Activated B cell treated with CpG ODN at 0.5 μM for 24 hours (primary cell): ENCODE measurements around the gene MCM7. TPM values are rescaled to one million over a fixed set of nuclear protein-coding genes. Genes with fewer than 3 reads are reported as not detected.
"Not testable (repeated sequence)": the region's sequence is repeated elsewhere in the genome, so short reads cannot be mapped to it uniquely, and the experiment has no call there.

Experiments used
- ATAC-seq: fragments of 200-7000 bp; cut with Tn5 transposase; one replicate; pipeline ENCODE4 v1.10.0; 2021; ENCODE audit warnings: low read depth, mild to moderate bottlenecking, moderate library complexity
- CTCF ChIA-PET: fragments of 350-600 bp; sonication (Branson Sonifier 250); formaldehyde crosslinking; loops from one replicate; lab custom pipeline; 2021; ENCODE audit warnings: antibody characterized with exemption; lab: Charles Lee
- POLR2A ChIA-PET: fragments of 350-600 bp; sonication (Branson Sonifier 250); formaldehyde crosslinking; loops from one replicate; lab custom pipeline; 2021; ENCODE audit warnings: antibody characterized with exemption; lab: Charles Lee
- DNase-seq: peaks from one replicate; pipeline ENCODE4 v3.0.0; 2022
- H3K27ac Mint-ChIP-seq: one replicate; pipeline ENCODE4 v1.8.0; 2020; ENCODE audit warnings: mixed read lengths
- H3K27me3 Mint-ChIP-seq: one replicate; pipeline ENCODE4 v1.8.0; 2021; ENCODE audit warnings: mixed read lengths
- H3K36me3 Mint-ChIP-seq: one replicate; pipeline ENCODE4 v1.8.0; 2021; ENCODE audit warnings: low read depth, mixed read lengths
- H3K4me1 Mint-ChIP-seq: one replicate; pipeline ENCODE4 v1.8.0; 2021; ENCODE audit warnings: mixed read lengths
- H3K4me3 Mint-ChIP-seq: one replicate; pipeline ENCODE4 v1.8.0; 2020; ENCODE audit warnings: mild to moderate bottlenecking, mixed read lengths
- H3K9me3 Mint-ChIP-seq: one replicate; pipeline ENCODE4 v1.8.0; 2020; ENCODE audit warnings: mixed read lengths
- CTCF ChIP-seq: fragments of 200-600 bp; IDR thresholded peaks from one replicate; pipeline ENCODE4 v1.8.0; 2022; ENCODE audit warnings: antibody characterized with exemption, mild to moderate bottlenecking
- intact Hi-C: fragments of 100-400 bp; cut with micrococcal nuclease; formaldehyde crosslinking; loops from one replicate; pipeline ENCODE4 v1.15.1; 2024
- total RNA-seq: library from RNA; stranded (reverse); gene quantifications from 2 replicates; pipeline ENCODE4 v1.2.3, GENCODE V29; 2022

The MCM7 gene
- total RNA-seq, 1 donor from 2014 or later = 99.7 TPM

- ATAC-seq (no peak), DNase-seq (no peak)
- no peaks in the 10 kb centered on the region for H3K9me3 Mint-ChIP-seq
- CTCF ChIA-PET = interaction anchor here (0.7 to 4.6 kb wide), 22 partner anchors 11 to 318 kb away, joined by 3 to 45 read pairs (median 6); partner anchors contain the start of genes AP4M1, GPC2, LAMTOR4 and MCM7
- H3K27ac Mint-ChIP-seq = no peak overlapping the region
- intact Hi-C loops = loop anchor here (1.0 kb wide), 5 partner anchors 58 to 318 kb away; no protein-coding TSS in a partner anchor
- POLR2A ChIA-PET = interaction anchor here (0.6 to 1.8 kb wide), 9 partner anchors 17 to 318 kb away, joined by 3 to 10 read pairs (median 5); partner anchors contain the start of genes LAMTOR4 and PVRIG
- no peaks in the 10 kb centered on the region for H3K27me3 Mint-ChIP-seq
- peaks cover 16% of the 10 kb centered on the region for H3K4me1 Mint-ChIP-seq
- TF ChIP-seq CTCF = no peak
- no peak overlapping the region for H3K4me3 Mint-ChIP-seq
- H3K36me3 Mint-ChIP-seq = no peaks in the 10 kb centered on the region
Measured at GRCh38 chr7:100132126-100132525, 30.9 kb upstream of the MCM7 start.

DNA sequence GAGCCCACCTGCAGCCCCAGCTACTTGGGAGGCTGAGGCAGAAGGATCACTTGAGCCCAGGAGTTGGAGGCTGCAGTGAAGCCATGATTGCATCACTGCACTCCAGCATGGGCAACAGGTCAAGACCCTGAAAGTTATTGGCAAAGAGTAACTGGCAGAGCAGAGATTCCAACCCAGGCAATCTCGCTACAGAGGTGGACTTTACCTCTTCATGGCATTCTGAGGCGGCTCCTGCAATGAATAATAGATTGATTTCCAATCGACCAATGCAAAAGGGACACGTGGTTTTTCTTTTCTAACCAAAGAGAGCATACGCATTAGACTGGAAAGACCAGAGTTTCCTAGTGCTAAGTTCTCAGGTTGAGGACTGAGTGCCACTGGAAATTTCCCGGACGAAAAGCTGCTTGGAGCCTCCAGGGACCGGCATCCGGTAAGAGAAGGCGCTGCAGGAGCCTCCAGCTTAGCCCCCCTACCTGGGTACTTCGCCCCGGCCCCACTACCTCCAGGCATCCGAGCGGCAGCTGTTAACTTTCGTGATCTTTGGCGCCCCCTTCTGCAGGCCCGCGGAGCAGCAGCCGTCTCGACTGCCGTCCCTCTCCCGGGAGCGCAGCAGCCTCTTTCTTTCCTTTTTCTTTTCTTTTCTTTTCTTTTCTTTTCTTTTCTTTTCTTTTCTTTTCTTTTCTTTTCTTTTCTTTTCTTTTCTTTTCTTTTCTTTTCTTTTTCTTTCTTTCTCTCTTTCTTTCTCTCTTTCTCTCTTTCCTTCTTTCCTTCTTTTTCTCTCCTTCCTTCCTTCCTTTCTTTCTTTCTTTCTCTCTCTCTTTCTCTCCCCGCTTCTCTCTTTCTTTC is 29.6 kb upstream of the MCM7 start:
- ChIA-PET CTCF (interaction anchor here (0.6 to 4.6 kb wide), 19 partner anchors 11 to 292 kb away, joined by 3 to 45 read pairs (median 3); partner anchors contain the start of gene LAMTOR4), POLR2A (interaction anchor here (0.7 to 3.7 kb wide), 4 partner anchors 29 to 81 kb away, joined by 4 to 15 read pairs (median 4); partner anchors contain the start of genes AP4M1, MCM7 and ZSCAN21)
- H3K27ac Mint-ChIP-seq = no peak overlapping the region
- H3K9me3 Mint-ChIP-seq = no peaks in the 10 kb centered on the region
- DNase-seq (peak; percentile 75), ATAC-seq (no peak)
- H3K4me3 Mint-ChIP-seq = no peak overlapping the region
- peak; percentile 95 for TF ChIP-seq CTCF
- peaks cover 29% of the 10 kb centered on the region for H3K4me1 Mint-ChIP-seq
- H3K27me3 Mint-ChIP-seq = no peaks in the 10 kb centered on the region
- H3K36me3 Mint-ChIP-seq = peaks cover 8% of the 10 kb centered on the region
- intact Hi-C loops = loop anchor here (1.0 kb wide), 5 partner anchors 17 to 218 kb away; partner anchors contain the start of genes LAMTOR4 and ZNF3

DNA sequence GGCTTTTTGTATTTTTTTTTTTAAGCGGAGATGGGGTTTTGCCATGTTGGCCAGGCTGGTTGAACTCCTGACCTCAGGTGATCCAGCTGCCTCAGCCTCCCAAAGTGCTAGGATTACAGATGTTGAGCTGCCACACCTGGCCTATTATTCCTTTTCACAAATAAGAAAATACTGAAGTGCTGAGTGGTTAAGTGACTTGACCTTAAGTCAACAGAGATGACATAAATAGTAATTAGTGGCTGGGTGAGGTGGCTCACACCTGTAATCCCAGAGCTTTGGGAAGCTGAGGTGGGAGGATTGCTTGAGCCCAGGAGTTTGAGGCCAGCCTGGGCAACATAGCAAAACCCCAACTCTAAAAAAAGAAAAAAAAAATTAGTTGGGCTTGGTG is 29.0 kb upstream of the MCM7 start:
- H3K36me3 Mint-ChIP-seq, intact Hi-C loops, H3K9me3 Mint-ChIP-seq, H3K4me3 Mint-ChIP-seq, H3K27ac Mint-ChIP-seq, DNase-seq, H3K27me3 Mint-ChIP-seq, ATAC-seq: not testable (repeated sequence)
- H3K4me1 Mint-ChIP-seq = peaks cover 33% of the 10 kb centered on the region
- POLR2A ChIA-PET = interaction anchor here (0.7 to 3.7 kb wide), 3 partner anchors 29 to 299 kb away, joined by 4 to 15 read pairs (median 7); partner anchors contain the start of genes AP4M1 and MCM7
- CTCF ChIA-PET = interaction anchor here (0.8 to 4.6 kb wide), 8 partner anchors 17 to 277 kb away, joined by 3 to 45 read pairs (median 4); partner anchors contain the start of gene LAMTOR4

DNA sequence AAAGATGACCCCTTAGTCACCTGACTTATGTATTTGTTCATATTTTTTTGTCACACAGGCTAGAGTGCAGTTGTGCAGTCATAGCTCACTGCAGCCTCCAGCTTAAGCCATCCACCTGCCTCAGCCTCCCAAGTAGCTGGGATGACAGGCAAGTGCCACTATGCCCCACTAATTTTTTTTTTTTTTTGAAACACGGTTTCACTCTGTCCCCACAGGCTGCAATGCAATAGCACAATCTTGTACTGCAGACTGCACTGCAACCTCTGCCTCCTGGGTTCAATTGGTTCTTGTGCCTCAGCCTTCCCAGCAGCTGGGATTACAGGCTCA is 27.4 kb upstream of the MCM7 start:
- peaks cover 44% of the 10 kb centered on the region for H3K4me1 Mint-ChIP-seq
- DNase-seq = no peak
- no peak overlapping the region for H3K27ac Mint-ChIP-seq

More for the DNA sequence above, 27.4 kb upstream of the MCM7 start:
- H3K9me3 Mint-ChIP-seq = no peaks in the 10 kb centered on the region
- no peak for ATAC-seq
- no peak for TF ChIP-seq CTCF
- no peaks in the 10 kb centered on the region for H3K27me3 Mint-ChIP-seq
- ChIA-PET CTCF (interaction anchor here (0.6 to 4.6 kb wide), 10 partner anchors 10 to 279 kb away, joined by 3 to 45 read pairs (median 3); partner anchors contain the start of genes AP4M1, AZGP1 and MCM7), POLR2A (interaction anchor here (0.6 to 3.7 kb wide), 9 partner anchors 11 to 148 kb away, joined by 3 to 15 read pairs (median 3); partner anchors contain the start of genes AP4M1, COPS6, LAMTOR4 and MCM7)
- peak overlapping the region; percentile 100 for H3K4me3 Mint-ChIP-seq
- H3K36me3 Mint-ChIP-seq = peaks cover 10% of the 10 kb centered on the region
- intact Hi-C loops = no loop called here
